Measurements from ENCODE around the gene MZF1.

DNA sequence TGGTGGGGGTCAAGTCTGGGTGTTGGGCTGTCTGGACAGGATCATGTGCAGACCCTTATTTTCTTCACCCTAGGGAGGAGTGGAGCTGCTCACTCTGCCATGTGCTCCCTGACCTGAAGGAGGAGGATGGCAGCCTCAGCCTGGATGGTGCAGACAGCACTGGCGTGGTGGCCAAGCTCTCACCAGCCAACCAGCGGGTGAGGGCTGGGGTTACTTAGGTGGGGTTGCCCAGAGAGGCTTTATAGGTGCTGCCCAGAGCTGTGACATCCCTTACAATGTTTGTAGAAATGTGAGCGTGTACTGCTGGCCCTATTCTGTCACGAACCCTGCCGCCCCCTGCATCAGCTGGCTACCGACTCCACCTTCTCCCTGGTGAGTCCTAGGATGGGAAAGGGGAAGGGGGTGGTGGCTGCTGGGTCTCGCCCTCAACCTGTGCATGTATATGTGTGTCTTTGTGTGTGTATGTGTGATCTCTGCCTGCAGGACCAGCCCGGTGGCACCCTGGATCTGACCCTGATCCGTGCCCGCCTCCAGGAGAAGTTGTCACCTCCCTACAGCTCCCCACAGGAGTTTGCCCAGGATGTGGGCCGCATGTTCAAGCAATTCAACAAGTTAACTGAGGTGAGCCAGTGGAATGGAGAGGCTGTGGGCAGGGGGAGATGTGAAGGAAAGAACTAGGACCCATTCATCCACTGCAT lies 23.3 kb downstream of the MZF1 start:
- TF ChIP-seq SIN3A (IDR thresholded peaks at IDR 0.05; ENCODE audit: borderline replicate concordance, insufficient read depth, low read depth, low read length) (no peak), POLR2AphosphoS5 (IDR thresholded peaks at IDR 0.05; ENCODE audit: low read depth, low read length) (no peak)
- TF ChIP-seq, protein P1, sequence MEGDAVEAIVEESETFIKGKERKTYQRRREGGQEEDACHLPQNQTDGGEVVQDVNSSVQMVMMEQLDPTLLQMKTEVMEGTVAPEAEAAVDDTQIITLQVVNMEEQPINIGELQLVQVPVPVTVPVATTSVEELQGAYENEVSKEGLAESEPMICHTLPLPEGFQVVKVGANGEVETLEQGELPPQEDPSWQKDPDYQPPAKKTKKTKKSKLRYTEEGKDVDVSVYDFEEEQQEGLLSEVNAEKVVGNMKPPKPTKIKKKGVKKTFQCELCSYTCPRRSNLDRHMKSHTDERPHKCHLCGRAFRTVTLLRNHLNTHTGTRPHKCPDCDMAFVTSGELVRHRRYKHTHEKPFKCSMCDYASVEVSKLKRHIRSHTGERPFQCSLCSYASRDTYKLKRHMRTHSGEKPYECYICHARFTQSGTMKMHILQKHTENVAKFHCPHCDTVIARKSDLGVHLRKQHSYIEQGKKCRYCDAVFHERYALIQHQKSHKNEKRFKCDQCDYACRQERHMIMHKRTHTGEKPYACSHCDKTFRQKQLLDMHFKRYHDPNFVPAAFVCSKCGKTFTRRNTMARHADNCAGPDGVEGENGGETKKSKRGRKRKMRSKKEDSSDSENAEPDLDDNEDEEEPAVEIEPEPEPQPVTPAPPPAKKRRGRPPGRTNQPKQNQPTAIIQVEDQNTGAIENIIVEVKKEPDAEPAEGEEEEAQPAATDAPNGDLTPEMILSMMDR (IDR thresholded peaks at IDR 0.05) = no peak

Data from Panc1 (cell line).